HG03280 (cell line): ENCODE data around the gene ZNF407.
"Not testable (repeated sequence)": the region's sequence is repeated elsewhere in the genome, so short reads cannot be mapped to it uniquely, and the experiment has no call there.

Experiments used
- ATAC-seq: cut with Tn5 transposase; IDR thresholded peaks from one replicate; pipeline ENCODE4 v1.9.1; 2021; ENCODE audit warnings: mild to moderate bottlenecking, moderate library complexity; ENCODE audit not compliant: unreplicated experiment

The ZNF407 gene, protein sequence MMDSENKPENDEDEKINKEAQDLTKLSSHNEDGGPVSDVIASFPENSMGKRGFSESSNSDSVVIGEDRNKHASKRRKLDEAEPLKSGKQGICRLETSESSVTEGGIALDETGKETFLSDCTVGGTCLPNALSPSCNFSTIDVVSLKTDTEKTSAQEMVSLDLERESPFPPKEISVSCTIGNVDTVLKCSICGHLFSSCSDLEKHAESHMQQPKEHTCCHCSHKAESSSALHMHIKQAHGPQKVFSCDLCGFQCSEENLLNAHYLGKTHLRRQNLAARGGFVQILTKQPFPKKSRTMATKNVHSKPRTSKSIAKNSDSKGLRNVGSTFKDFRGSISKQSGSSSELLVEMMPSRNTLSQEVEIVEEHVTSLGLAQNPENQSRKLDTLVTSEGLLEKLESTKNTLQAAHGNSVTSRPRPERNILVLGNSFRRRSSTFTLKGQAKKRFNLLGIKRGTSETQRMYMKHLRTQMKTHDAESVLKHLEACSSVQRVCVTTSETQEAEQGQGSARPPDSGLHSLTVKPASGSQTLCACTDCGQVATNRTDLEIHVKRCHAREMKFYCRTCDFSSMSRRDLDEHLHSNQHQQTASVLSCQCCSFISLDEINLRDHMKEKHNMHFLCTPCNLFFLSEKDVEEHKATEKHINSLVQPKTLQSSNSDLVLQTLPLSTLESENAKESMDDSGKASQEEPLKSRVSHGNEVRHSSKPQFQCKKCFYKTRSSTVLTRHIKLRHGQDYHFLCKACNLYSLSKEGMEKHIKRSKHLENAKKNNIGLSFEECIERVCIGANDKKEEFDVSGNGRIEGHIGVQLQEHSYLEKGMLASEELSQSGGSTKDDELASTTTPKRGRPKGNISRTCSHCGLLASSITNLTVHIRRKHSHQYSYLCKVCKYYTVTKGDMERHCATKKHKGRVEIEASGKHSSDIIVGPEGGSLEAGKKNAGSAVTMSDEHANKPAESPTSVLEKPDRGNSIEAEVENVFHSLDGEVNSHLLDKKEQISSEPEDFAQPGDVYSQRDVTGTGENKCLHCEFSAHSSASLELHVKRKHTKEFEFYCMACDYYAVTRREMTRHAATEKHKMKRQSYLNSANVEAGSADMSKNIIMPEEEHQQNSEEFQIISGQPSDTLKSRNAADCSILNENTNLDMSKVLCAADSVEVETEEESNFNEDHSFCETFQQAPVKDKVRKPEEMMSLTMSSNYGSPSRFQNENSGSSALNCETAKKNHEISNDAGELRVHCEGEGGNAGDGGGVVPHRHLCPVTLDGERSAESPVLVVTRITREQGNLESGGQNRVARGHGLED (N-terminal part only)

DNA sequence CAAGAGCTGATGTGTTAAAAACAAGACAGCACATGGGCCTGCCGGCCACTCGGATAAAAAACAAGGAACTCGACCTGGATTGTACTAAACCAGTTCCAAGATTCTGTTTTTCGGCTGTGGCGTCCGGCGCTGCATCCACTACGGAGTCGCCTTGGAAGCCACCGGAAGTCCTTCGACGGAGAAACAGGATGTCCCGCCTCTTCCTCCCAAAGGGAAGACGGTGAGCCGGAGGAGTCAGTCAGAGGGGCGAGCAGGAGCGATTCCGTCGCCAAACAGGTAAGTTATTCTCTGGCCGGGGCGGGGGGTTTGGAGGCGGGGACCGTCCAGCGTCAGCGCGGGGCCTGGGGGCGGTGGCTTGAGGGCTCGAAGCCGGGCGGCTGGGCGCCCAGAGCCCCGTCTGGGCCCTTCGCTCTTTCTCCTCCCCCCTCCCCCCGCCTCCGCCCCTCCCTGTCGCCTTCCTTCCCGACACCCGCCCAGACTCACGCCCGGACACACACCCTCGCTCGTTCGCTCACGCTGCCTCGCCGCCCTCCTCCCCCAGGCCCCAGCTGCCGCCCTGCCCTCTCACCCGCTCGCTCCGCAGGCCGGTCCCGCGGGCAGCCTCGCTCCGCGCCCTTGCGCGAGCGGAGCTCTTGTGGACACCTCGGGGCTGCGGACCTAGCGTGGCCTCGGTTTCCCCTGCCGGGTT, at the start of gene ZNF407:
TSS of gene ZNF407 (plus strand) at position 209 of the 688 bp plus-strand sequence. CDS start 33,150 bp downstream, outside the sequence.
- peak; percentile 74 for ATAC-seq

DNA sequence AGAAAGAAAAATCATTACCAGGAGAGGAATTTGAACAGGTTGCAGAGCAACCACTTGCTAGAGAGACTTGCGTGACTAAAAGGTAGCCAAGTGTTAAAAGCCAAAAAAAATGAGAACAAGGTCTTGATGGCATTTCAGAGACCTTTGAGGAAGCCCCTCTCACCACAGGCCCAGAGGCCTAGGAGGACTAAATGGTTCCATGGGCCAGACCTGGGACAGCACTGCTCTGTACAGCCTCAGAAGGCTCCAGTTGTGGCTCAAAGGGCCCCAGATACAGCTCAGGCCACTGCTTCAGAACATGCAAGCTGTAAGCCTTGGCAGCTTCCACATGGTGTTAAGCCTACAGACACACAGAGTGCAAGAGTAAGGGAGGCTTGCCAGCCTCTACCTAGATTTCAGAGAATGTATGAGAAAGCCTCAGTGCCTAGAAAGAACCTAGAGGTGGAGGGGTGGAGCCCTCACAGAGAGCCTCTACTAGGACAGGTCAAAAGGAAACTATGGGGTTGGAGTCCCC, 48.0 kb upstream of the ZNF407 start:
- no peak for ATAC-seq

DNA sequence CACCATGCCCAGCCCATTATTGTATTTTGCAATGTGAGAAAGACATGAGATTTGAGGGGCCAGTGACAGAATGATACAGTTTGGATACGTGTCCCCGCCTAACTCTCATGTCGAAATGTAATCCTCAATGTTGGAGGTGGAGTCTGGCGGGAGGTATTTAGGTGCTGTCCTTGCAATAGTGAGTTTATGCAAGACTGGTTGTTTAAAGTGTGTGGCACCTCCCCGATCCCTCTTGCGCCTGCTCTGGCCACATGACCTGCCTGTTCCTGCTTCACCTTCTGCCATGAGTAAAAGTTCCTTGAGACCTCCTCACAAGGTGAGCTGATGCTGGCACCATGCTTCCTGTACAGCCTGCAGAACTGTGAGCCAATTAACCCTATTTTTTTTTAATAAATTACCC, 46.8 kb upstream of the ZNF407 start:
- ATAC-seq, result no peak

DNA sequence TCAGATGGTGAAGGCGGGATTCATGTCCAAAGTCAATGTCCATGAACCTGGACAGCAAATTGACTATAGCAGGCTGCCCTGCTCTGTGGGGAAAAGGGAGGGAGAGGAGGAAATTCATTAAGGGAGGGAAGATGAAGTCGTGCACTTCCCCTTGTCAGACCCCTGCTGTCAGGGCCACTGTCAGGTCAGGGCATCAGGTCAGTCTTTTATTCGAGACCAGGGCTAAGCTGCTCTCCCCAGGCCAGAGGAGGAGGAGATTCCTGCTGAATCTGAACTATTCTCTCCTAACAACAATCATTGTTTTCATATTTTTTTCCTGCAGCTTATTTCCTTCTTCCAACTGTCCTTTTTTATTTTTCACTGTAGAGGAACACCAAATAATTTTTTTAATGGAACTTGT, 46.2 kb upstream of the ZNF407 start:
- no peak for ATAC-seq

DNA sequence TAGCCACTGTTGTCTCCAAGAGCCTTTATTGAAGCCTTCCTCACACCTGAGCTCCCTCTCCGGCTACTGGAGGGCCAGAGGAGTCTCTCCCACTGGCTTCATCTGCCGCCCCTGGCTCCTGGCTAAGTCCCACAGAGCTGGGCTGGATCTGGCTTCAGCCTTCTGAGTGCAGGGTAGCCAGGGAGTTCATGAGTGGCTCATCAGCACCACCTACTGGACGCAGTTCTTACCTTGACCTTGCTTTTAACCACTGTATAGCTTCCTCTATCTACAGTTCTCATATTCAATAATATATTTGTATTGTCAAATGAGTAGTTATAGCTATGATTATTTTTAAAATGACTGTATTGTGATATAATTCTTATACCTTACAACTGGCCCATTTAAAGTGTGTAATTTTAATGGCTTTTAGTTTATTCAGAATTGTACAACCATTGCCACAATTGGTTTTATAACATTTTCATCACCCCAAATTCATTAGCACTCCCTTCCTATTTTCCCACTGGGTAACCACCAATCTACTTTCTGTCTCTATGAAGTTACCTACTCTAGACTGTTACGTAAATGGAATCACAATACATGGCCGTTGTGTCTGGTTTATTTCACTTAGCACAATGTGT, 45.6 kb upstream of the ZNF407 start:
- ATAC-seq, result peak; percentile 98

DNA sequence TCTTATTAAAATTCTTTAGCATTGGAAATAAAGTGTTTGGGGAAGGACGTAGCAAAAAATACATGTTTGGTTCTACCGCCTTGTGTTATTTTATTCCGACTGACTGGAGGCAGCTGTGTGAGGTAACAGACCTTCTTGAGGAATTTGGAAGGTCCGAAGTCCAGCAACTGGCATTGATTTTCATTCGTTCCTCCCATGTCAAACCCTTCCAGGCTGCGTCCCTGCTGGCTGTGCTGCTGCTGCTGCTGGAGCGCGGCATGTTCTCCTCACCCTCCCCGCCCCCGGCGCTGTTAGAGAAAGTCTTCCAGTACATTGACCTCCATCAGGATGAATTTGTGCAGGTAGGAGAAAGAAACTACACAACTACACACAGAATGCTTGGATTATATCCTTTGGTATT, 41.5 kb upstream of the ZNF407 start:
- no peak for ATAC-seq

DNA sequence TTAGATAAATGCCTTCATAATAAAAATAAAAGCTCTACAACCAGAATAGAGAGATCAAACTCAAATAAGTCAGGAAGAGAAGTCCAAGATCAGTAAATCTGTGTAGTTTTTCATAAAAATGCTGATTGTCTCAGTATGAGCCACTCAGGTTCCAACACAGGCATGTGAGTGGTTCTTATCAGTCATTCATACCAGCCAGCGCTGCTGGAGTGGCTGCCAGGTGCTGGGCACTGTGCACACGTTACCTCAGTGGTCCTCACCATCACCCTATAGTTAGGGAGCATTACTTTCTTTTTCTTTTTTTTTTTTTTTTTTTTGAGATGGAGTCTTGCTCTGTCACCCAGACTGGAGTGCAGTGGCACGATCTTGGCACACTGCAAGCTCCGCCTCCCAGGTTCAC, 39.6 kb upstream of the ZNF407 start:
- ATAC-seq, result no peak

DNA sequence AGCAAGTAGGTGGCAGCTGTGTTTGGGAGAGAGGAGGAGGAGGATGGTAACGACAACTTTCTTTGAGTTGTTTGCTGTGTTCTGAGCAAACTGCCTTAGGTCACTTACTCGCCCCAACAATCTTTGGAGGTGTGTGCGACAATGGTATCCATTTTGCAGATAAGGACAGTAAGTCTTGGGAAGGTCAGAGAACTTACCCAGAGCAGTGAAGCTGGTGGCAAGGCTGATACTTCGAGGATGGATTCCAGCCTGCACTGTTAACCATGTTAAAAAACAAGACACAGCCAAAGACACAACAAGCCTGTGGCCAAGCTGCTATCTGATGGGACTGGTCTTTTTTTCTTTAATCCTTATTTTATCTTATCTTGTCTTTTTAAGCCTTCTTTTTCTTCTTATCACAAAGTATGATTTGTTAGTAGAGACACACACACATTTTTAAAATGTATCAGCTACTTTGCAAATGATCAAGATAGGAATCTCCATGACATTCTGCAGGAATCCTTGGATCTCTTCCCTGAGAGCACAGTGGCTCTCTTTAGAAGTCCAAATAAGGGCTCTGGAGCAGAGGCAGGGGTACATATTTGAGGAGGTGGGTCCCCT, 35.4 kb upstream of the ZNF407 start:
- ATAC-seq, result no peak

DNA sequence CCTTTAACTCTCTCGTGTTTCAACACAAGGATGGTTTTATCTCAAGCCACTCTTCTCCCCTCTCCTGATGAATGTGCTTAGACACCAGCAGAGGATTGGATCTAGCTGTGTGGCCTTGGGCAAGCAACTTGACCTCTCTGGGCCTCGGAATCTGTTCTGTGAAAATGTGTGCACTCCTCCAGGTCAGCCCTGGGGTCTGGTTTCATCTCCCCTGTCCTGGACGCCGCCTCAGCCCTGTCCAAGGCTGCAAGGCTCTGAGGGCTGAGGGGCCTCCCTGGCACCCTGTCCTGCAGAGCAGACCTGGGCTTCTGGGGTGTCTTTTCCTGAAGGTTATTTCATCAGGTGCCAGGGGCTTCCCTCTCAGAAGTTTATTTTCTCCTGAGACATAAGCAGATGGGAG, 34.9 kb upstream of the ZNF407 start:
- ATAC-seq, result no peak

DNA sequence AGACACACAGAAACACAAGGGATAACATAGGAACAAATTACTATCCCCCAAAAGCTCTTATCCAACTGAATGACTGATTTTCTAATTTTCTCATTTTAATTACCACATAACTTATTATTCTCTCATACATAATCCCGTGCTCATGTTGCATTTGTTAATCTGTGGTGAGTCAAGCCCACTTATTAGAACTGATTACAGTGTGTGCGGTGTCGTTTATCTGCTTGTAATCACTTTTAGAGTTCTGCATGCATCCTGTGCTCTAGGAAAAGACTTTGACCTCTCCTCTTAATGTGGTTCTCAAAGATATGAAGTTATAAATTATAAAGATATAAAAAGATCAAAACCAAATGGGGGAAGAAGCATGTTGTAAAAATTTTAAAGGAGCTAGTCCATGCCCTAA, 33.7 kb upstream of the ZNF407 start:
- ATAC-seq, result no peak

DNA sequence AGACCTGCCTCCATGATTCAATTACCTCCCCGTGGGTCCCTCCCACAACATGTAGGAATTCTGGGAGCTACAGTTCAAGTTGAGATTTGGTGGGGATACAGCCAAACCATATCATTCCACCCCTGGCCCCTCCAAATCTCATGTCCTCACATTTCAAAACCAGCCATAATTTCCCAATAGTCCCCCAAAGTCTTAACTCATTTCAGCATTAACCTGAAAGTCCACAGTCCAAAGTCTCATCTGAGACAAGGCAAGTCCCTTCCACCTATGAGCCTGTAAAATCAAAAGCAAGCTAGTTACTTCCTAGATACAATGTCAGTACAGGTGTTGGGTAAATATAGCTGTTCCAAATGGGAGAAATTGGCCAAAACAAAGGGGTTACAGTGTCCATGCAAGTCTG, 32.5 kb upstream of the ZNF407 start:
- not testable (repeated sequence) for ATAC-seq

DNA sequence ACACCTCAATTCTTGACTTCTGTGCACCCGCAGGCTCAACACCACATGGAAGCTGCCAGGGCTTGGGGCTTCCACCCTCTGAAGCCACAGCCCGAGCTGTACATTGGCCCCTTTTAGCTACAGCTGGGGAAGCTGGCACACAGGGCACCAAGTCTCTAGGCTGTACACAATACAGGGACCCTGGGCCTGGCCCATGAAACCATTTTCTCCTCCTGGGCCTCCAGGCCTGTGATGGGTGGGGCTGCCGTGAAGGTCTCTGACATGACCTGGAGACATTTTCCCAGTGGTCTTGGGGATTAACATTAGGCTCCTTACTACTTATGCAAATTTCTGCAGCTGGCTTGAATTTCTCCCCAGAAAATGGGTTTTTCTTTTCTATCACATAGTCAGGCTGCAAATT, 31.7 kb upstream of the ZNF407 start:
- ATAC-seq, result not testable (repeated sequence)

DNA sequence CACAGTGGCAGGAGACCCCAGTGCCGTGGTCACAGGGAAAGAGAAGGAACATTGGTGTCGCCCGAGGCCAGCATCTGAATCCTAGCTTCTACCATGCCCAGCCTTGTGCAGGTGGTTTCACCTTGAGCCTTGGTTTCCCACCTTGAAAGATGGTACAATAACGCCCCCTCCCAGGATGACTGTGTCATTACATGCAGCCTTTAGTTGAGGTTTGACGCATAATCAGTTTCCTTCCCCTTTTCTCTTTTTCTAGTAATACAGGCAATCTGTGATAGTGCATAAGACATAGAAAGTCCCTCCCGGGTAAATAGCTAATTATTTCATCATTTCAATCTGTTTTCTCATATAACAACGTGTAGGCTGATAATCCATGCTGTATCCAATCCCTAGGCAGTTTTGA, 29.8 kb upstream of the ZNF407 start:
- no peak for ATAC-seq

DNA sequence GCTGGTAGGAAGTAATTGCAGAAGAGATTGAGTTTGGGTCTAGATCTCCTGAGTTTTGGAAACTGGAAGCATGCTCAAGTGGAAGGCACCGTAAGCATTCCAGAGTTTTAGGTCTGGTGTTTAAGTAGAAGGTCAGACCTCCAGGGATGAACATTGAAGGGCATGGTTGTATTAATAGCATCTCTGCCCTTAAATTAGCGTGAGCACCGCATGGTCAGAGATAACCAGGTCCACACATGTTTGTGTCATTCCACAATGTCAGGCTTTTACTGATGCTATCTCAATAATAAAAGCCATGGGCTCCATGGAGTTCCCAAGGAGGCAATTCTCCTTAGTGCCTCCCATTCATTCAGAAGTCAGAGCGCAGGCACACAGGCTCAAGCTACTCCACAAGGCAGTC, 28.3 kb upstream of the ZNF407 start:
- ATAC-seq, result no peak

DNA sequence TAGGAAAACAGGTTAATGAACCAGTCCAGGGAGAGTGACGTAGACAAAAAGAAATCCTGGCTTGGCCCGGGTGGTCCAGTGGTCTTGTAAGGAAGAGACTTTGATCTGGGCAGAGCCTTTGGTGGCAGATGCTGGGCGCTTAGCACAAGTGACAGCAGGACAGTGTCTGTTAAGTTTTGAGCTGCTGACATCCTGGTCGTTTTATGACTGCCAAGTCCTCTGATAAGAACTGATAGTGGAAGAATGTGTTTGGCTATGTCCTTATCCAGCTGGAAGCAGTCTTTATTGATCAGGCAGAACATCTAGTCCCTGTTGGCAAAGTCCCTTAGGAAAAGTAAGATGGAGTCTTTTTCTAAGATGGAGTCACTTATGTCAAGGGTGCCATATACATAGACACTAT, 27.4 kb upstream of the ZNF407 start:
- no peak for ATAC-seq

DNA sequence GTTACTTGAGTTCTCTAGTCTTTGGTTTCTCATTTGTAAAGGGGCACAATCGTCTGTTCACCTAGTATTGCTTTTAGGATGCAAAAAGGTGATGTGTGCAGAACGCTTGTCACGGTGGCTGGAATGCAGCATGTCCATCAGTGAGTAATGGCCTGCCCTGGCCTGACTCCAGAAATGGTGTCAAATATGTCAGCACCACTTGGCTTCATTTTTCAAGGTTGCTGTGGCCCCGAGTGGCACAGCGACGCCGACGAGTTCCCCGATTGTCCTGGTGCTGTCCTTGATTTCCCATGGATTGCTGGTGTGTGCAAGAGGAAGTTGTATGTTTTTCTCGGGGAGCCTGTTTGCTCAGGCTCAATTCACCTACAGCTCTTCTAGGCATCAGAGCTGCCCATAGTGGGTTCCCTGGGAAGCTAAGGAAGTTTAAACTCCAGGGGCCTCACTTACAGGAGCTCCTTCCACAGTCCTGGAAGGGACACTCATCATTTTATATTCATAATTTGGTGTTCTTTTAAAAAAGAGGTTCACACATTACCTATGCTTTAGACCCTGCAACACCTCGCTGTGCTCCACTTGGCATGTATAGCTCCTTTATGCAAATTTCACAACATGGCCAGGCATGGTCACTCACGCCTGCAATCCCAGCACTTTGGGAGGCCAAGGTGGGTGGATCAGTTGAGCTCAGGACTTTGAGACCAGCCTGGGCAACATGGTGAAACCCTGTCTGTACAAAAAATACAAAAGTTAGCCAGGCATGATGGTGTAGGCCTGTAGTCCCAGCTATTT, 25.6 kb upstream of the ZNF407 start:
- no peak for ATAC-seq

DNA sequence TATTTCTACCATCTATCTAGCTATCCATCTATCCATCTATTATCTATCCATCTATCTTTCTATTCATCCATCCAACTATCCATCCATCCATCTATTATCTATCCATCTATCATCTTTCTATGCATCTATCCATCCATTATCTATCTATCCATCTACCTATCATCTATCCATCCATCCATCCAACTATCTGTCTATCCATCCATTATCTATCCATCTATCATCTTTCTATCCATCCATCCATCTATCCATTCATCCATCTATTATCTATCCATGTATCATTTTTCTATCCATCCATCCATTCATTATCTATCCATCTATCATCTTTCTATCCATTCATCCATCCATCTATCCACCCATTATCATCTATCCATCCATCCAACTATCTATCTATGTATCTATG, 24.6 kb upstream of the ZNF407 start:
- no peak for ATAC-seq

DNA sequence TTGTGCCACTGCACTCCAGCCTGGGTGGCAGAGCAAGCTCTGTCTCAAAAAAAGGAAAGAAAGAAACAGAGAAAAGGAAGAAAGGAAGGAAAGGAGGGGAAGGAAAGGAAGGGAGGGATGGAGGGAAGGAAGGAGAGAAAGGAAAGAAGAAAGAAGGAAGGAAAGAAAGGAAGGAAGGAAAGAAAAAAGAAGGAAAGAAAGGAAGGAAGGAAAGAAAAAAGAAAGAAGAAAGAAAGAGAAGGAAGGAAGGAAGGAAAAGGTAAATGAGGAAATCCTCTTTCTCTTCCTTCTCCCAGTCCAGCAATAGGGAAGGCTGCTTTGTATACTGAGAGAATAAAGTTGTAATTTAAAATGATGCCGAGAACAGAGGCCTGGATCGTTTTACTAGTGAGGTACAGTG, 22.8 kb upstream of the ZNF407 start:
- no peak for ATAC-seq

DNA sequence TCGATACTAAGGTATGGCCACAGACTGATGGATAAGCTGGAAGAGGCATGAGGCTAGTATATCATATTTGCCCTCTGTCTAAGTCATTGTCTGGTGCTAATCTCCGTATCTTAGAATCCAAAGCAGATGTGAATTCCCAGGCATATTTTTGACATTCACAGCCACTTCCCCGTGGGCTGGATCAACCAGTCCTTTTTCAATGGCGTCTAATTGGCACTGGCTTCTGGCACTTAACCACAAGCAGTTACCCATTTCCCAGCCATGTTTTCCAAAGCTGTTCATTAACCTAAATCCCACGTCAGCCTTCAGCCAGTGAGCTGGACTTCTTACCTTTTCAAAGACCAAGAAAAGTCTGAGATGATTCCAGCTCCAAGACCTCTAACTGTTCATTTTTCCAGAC, 20.7 kb upstream of the ZNF407 start:
- no peak for ATAC-seq
